Calu3 (cell line): ENCODE results near the gene FRK. TPM values are rescaled to one million over a fixed set of nuclear protein-coding genes. Genes with fewer than 3 reads are reported as not detected.

Experiments
- BruUV-seq: library from RNA; stranded (reverse); fragments of 400-500 nt; replicated peaks from 2 replicates; lab custom pipeline; 2021; lab: Mats Ljungman, UMichigan
- CTCF ChIA-PET: fragments of 300-600 bp; sonication (Branson Sonifier 250); formaldehyde crosslinking; loops from one replicate; lab custom pipeline; 2022; ENCODE audit warnings: antibody characterized with exemption; lab: Charles Lee
- DNase-seq: peaks from one replicate; pipeline ENCODE4 v3.0.0; 2022
- H3K27ac Mint-ChIP-seq: one replicate; pipeline ENCODE4 v1.8.0; 2022; ENCODE audit warnings: mixed read lengths; ENCODE audit not compliant: unreplicated experiment
- H3K27me3 Mint-ChIP-seq: one replicate; pipeline ENCODE4 v1.8.0; 2022; ENCODE audit warnings: mixed read lengths; ENCODE audit not compliant: unreplicated experiment
- H3K36me3 Mint-ChIP-seq: one replicate; pipeline ENCODE4 v1.8.0; 2022; ENCODE audit warnings: mild to moderate bottlenecking, moderate library complexity, mixed read lengths; ENCODE audit not compliant: insufficient read depth, unreplicated experiment
- H3K4me1 Mint-ChIP-seq: one replicate; pipeline ENCODE4 v1.8.0; 2022; ENCODE audit warnings: mild to moderate bottlenecking, low read depth, mixed read lengths; ENCODE audit not compliant: unreplicated experiment
- H3K4me3 Mint-ChIP-seq: one replicate; pipeline ENCODE4 v1.8.0; 2022; ENCODE audit warnings: mild to moderate bottlenecking, low read depth, moderate library complexity, mixed read lengths; ENCODE audit not compliant: unreplicated experiment
- H3K9me3 Mint-ChIP-seq: one replicate; pipeline ENCODE4 v1.8.0; 2022; ENCODE audit warnings: low read depth, mixed read lengths; ENCODE audit not compliant: unreplicated experiment
- intact Hi-C: fragments of 100-400 bp; cut with micrococcal nuclease; formaldehyde crosslinking; loops from one replicate; pipeline ENCODE4 v1.10.0; 2022; ENCODE audit not compliant: unreplicated experiment
- total RNA-seq: library from RNA; stranded (reverse); gene quantifications from 2 replicates; pipeline ENCODE4 v1.2.3, GENCODE V29; 2022
- TF ChIP-seq, protein P1 (sequence below): fragments of 200-600 bp; IDR thresholded peaks from one replicate; pipeline ENCODE4 v1.8.0; 2022; ENCODE audit warnings: antibody characterized with exemption; ENCODE audit not compliant: unreplicated experiment

Gene FRK
- total RNA-seq, 1 experiment from 2014 or later: 21.2 TPM

DNA sequence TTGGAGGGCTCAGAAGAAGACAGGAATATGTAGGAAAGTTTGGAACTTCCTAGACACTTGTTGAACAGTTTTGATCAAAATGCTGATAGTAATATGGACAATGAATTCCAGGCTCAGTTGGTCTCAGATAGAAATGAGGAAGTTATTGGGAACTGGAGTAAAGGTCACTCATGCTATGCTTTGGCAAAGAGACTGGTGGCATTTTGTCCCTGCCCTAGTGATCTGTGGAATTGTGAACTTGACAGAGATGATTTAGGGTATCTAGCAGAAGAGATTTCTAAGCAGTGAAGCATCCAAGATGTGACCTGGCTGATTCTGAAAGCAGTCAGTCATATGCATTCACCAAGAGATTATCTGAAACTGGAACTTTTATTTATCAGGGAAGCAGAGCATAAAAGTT is 45.1 kb downstream of the FRK start:
- intact Hi-C loops: no loop called here
- Mint-ChIP-seq H3K4me1 (peaks cover 84% of the 10 kb centered on the region), H3K4me3 (no peak overlapping the region), H3K36me3 (peaks cover 10% of the 10 kb centered on the region), H3K27me3 (no peaks in the 10 kb centered on the region), H3K27ac (peak overlapping the region; percentile 66), H3K9me3 (peaks cover 3% of the 10 kb centered on the region)
- TF ChIP-seq, protein P1, sequence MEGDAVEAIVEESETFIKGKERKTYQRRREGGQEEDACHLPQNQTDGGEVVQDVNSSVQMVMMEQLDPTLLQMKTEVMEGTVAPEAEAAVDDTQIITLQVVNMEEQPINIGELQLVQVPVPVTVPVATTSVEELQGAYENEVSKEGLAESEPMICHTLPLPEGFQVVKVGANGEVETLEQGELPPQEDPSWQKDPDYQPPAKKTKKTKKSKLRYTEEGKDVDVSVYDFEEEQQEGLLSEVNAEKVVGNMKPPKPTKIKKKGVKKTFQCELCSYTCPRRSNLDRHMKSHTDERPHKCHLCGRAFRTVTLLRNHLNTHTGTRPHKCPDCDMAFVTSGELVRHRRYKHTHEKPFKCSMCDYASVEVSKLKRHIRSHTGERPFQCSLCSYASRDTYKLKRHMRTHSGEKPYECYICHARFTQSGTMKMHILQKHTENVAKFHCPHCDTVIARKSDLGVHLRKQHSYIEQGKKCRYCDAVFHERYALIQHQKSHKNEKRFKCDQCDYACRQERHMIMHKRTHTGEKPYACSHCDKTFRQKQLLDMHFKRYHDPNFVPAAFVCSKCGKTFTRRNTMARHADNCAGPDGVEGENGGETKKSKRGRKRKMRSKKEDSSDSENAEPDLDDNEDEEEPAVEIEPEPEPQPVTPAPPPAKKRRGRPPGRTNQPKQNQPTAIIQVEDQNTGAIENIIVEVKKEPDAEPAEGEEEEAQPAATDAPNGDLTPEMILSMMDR: no peak
- CTCF ChIA-PET: no interaction called here
- no TSS peak for BruUV-seq
- no peak for DNase-seq

DNA sequence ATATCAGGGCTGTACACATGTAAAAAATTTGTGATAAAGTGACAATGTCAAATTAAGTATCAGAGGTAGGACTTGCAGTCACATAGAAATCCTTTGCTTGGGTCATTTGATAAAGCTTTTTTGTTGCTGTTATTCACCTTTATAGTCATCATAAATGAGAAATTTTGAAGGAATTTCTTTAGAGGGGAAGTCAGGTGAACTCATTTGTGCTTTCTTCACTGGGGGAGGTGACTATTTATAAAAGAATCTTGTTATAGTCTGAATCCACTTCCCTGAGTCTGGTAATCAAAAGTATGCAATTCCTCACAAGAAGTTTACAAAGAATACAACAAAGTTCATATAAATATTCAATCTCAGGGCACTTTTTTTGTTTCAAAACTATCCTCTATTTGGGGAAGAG is 47.7 kb downstream of the FRK start:
- peaks cover 10% of the 10 kb centered on the region for H3K36me3 Mint-ChIP-seq
- TF ChIP-seq, protein P1: no peak
- no peak for DNase-seq
- CTCF ChIA-PET: interaction anchor here (2.6 to 2.7 kb wide), 2 partner anchors 44 to 88 kb away, joined by 12 to 21 read pairs; partner anchors contain the start of gene NT5DC1
- H3K9me3 Mint-ChIP-seq: peaks cover 3% of the 10 kb centered on the region
- H3K4me3 Mint-ChIP-seq: peak overlapping the region; percentile 48
- BruUV-seq: no TSS peak
- intact Hi-C loops: no loop called here
- peak overlapping the region; percentile 98 for H3K27ac Mint-ChIP-seq
- no peaks in the 10 kb centered on the region for H3K27me3 Mint-ChIP-seq
- peaks cover 83% of the 10 kb centered on the region for H3K4me1 Mint-ChIP-seq

DNA sequence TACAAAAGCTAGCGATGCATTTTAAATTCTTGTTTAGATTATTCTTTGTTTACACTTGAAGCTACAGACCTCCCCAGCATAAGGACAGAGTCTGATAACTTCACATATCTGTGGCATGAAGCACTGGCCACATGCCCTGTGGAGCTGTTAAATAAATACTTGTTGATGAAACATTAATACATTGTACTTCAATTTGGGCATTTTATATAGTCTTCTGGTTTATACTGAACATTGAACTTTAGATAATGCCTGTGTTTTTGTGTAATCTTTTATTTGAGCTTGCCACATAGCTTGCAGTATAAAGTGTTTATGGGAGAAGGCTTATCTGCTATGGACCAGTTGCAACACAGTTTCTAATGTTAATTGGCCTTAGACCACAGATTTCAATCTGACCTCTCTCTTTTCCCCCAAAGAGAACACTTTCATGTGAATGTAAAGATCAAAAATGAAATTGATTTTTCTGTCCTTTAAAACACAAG is 48.2 kb downstream of the FRK start:
- TF ChIP-seq, protein P1: no peak
- no peak for DNase-seq
- peaks cover 10% of the 10 kb centered on the region for H3K36me3 Mint-ChIP-seq
- peak overlapping the region; percentile 98 for H3K27ac Mint-ChIP-seq
- peak overlapping the region; percentile 48 for H3K4me3 Mint-ChIP-seq
- peaks cover 3% of the 10 kb centered on the region for H3K9me3 Mint-ChIP-seq
- intact Hi-C loops: no loop called here
- BruUV-seq: no TSS peak
- H3K4me1 Mint-ChIP-seq: peaks cover 79% of the 10 kb centered on the region
- H3K27me3 Mint-ChIP-seq: no peaks in the 10 kb centered on the region
- CTCF ChIA-PET: interaction anchor here (2.6 to 2.7 kb wide), 2 partner anchors 45 to 89 kb away, joined by 12 to 21 read pairs; partner anchors contain the start of gene NT5DC1

DNA sequence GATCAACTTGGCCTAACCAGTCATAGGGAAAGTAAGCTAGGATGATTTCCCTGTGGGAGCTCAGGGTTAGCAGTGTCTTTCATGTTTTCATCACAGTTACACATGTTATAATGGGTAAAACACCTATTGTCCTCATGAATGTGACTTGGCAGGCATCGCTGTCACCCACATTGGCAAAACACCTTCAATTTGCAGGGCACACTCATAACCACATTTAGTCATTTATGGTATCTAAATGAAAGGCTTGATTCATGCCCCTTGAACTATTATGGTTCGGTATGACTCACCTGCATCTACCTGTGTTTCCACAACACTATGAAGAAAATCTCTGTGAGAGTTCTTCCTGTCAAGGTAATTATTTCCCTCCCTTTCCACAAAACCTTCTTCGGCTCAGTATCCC is 49.2 kb downstream of the FRK start:
- intact Hi-C loops: loop anchor here (1.0 kb wide), 2 partner anchors 48 to 90 kb away; no protein-coding TSS in a partner anchor
- DNase-seq: peak; percentile 61
- H3K27me3 Mint-ChIP-seq: no peaks in the 10 kb centered on the region
- peaks cover 69% of the 10 kb centered on the region for H3K4me1 Mint-ChIP-seq
- H3K36me3 Mint-ChIP-seq: peaks cover 10% of the 10 kb centered on the region
- TF ChIP-seq, protein P1: no peak
- BruUV-seq: no TSS peak
- CTCF ChIA-PET: interaction anchor here (0.6 to 2.7 kb wide), 14 partner anchors 8 to 1308 kb away, joined by 3 to 25 read pairs (median 6); partner anchors contain the start of genes FRK and NT5DC1
- peaks cover 3% of the 10 kb centered on the region for H3K9me3 Mint-ChIP-seq
- H3K27ac Mint-ChIP-seq: peak overlapping the region; percentile 98
- H3K4me3 Mint-ChIP-seq: peak overlapping the region; percentile 48
